GM23338 (cell line): ENCODE results near the gene SLC6A12. TPM values are rescaled to one million over a fixed set of nuclear protein-coding genes. Genes with fewer than 3 reads are reported as not detected.

Experiments
- ATAC-seq: fragments of 200-7000 bp; cut with Tn5 transposase; 3 replicates; pipeline ENCODE4 v1.9.1; 2020
- DNase-seq: peaks from one replicate; pipeline ENCODE4 v3.0.0-alpha.2; 2015; ENCODE audit warnings: low spot score
- H2AFZ ChIP-seq: fragments of 200-600 bp; sonication (generic); 2 replicates; pipeline ENCODE4 v1.8.0; 2016; ENCODE audit warnings: antibody characterized with exemption, mild to moderate bottlenecking, moderate library complexity
- H3F3A ChIP-seq: fragments of 200-600 bp; sonication (generic); replicated peaks from 2 replicates; pipeline ENCODE4 v1.8.0; 2017; ENCODE audit warnings: antibody characterized with exemption, mixed run types, low read depth
- H3K27ac ChIP-seq: fragments of 200-600 bp; sonication (generic); 2 replicates; pipeline ENCODE4 v1.6.1; 2016; ENCODE audit warnings: low read depth
- H3K27me3 ChIP-seq: fragments of 200-600 bp; sonication (generic); 2 replicates; pipeline ENCODE4 v1.8.0; 2016; ENCODE audit warnings: mild to moderate bottlenecking, mixed run types, moderate library complexity; ENCODE audit not compliant: insufficient read depth
- H3K36me3 ChIP-seq: fragments of 200-600 bp; sonication (generic); 2 replicates; pipeline ENCODE4 v1.8.0; 2016; ENCODE audit warnings: mild to moderate bottlenecking; ENCODE audit not compliant: insufficient read depth
- H3K4me1 ChIP-seq: fragments of 200-600 bp; sonication (generic); 2 replicates; pipeline ENCODE4 v1.8.0; 2016; ENCODE audit warnings: mild to moderate bottlenecking, moderate library complexity; ENCODE audit not compliant: insufficient read depth
- H3K4me2 ChIP-seq: fragments of 200-600 bp; sonication (generic); 2 replicates; pipeline ENCODE4 v1.7.1; 2017; ENCODE audit warnings: mixed run types
- H3K4me3 ChIP-seq: fragments of 200-600 bp; sonication (generic); 2 replicates; pipeline ENCODE4 v1.6.1; 2016; ENCODE audit warnings: mixed run types
- H3K79me2 ChIP-seq: fragments of 200-600 bp; sonication (generic); replicated peaks from 2 replicates; pipeline ENCODE4 v1.8.0; 2017; ENCODE audit warnings: mild to moderate bottlenecking; ENCODE audit not compliant: insufficient read depth
- H3K9me2 ChIP-seq: fragments of 200-600 bp; sonication (generic); 2 replicates; pipeline ENCODE4 v1.8.0; 2017; ENCODE audit not compliant: insufficient read depth
- H4K20me1 ChIP-seq: fragments of 200-600 bp; sonication (generic); replicated peaks from 2 replicates; pipeline ENCODE4 v1.8.0; 2017; ENCODE audit warnings: mild to moderate bottlenecking; ENCODE audit not compliant: insufficient read depth
- H3K27ac Mint-ChIP-seq: 2 replicates; pipeline ENCODE4 v1.8.0; 2020; ENCODE audit warnings: inconsistent platforms, mild to moderate bottlenecking, moderate library complexity, mixed read lengths
- H3K27me3 Mint-ChIP-seq: 3 replicates; pipeline ENCODE4 v1.8.0; 2022; ENCODE audit warnings: low read depth, mild to moderate bottlenecking, moderate library complexity, mixed read lengths, inconsistent platforms; ENCODE audit not compliant: insufficient read depth, poor library complexity
- H3K36me3 Mint-ChIP-seq: 3 replicates; pipeline ENCODE4 v1.8.0; 2021; ENCODE audit warnings: low read depth, mild to moderate bottlenecking, inconsistent platforms, moderate library complexity, mixed read lengths
- H3K4me1 Mint-ChIP-seq: 3 replicates; pipeline ENCODE4 v1.8.0; 2020; ENCODE audit warnings: mild to moderate bottlenecking, inconsistent platforms, mixed read lengths
- H3K4me3 Mint-ChIP-seq: 3 replicates; pipeline ENCODE4 v1.8.0; 2021; ENCODE audit warnings: moderate library complexity, mild to moderate bottlenecking, inconsistent platforms, mixed read lengths
- H3K9me3 Mint-ChIP-seq: 3 replicates; pipeline ENCODE4 v1.8.0; 2020; ENCODE audit warnings: moderate library complexity, mild to moderate bottlenecking, inconsistent platforms, mixed read lengths
- CREB1 ChIP-seq: fragments of 250-450 bp; sonication (Bioruptor Pico); IDR thresholded peaks from 2 replicates; pipeline ENCODE4 v1.5.0; 2020; ENCODE audit warnings: low read depth, mild to moderate bottlenecking, moderate library complexity
- CTCF ChIP-seq, 2 experiments: fragments of 200-600 bp in 1 of 2; sonication (generic) in 1 of 2; conservative IDR thresholded peaks; 2 replicates each; pipeline versions ENCODE4 v1.5.1 to v1.6.1; 2016 to 2017; ENCODE audit warnings: antibody characterized with exemption in 2 of 2, low read depth in 2 of 2, mild to moderate bottlenecking in 2 of 2, moderate library complexity in 1 of 2
- ETS1 ChIP-seq: IDR thresholded peaks from 2 replicates; pipeline ENCODE4 v1.6.1; 2016; ENCODE audit warnings: antibody characterized with exemption
- EZH2 ChIP-seq: fragments of 200-600 bp; sonication (generic); IDR thresholded peaks from one replicate; pipeline ENCODE4 v1.8.0; 2017; ENCODE audit warnings: antibody characterized with exemption, mild to moderate bottlenecking, low read depth; ENCODE audit not compliant: unreplicated experiment
- EZH2phosphoT487 ChIP-seq: fragments of 200-600 bp; sonication (generic); IDR thresholded peaks from one replicate; pipeline ENCODE4 v1.8.1; 2018; ENCODE audit warnings: antibody characterized with exemption; ENCODE audit not compliant: unreplicated experiment
- POLR2AphosphoS5 ChIP-seq: IDR thresholded peaks from 2 replicates; pipeline ENCODE4 v1.6.1; 2016; ENCODE audit warnings: antibody characterized with exemption, low read depth
- ZNF462 ChIP-seq: fragments of 250-450 bp; sonication (Bioruptor Pico); IDR thresholded peaks from 2 replicates; pipeline ENCODE4 v1.5.0; 2020; ENCODE audit warnings: mild to moderate bottlenecking, moderate library complexity
- polyA plus RNA-seq: library from polyadenylated mRNA; unstranded; fragments of >200 nt; fragmentation: Nextera tagmentation; extraction: Ambion mirVana; gene quantifications from 2 replicates; pipeline ENCODE4 v1.2.1, GENCODE V29; 2016
- total RNA-seq: library from RNA; depleted of rRNA; stranded (reverse); fragments of >200 nt; shearing (Covaris generic); gene quantifications from 2 replicates; pipeline ENCODE4 v1.2.3, GENCODE V29; 2014

The SLC6A12 gene
- total and polyA plus RNA-seq, 2 experiments from 2014 or later = 0.56 TPM; not detected in 1

GRCh38 chr12:145369-145960, 68.5 kb downstream of the SLC6A12 start:
- TF ChIP-seq CREB1 (CRISPR knock-in tag) = no peak
- no peak for TF ChIP-seq POLR2AphosphoS5
- no peak for TF ChIP-seq EZH2
- TF ChIP-seq CTCF (conservative IDR thresholded peaks at IDR 0.05; ENCODE audit: low read depth in 2 of 2) = no peak
- no peak for TF ChIP-seq ZNF462 (CRISPR knock-in tag)
- no peak for TF ChIP-seq EZH2phosphoT487
- no peak for TF ChIP-seq ETS1
- ATAC-seq (no peak), DNase-seq (no peak)

More at GRCh38 chr12:145369-145960, 68.5 kb downstream of the SLC6A12 start:
- Mint-ChIP-seq H3K27me3 (peaks cover 22% of the 10 kb centered on the region), H3K4me1 (peaks cover 68% of the 10 kb centered on the region), H3K9me3 (no peaks in the 10 kb centered on the region), H3K27ac (no peak overlapping the region), H3K4me3 (no peak overlapping the region), H3K36me3 (no peaks in the 10 kb centered on the region)
- Histone ChIP-seq H3K9me2 (no peaks in the 10 kb centered on the region), H3K4me3 (no peak overlapping the region), H3K27me3 (peaks cover 5% of the 10 kb centered on the region; the same call in 1 of the 2 replicates), H4K20me1 (no peaks in the 10 kb centered on the region), H3K27ac (no peak overlapping the region), H3K79me2 (no peaks in the 10 kb centered on the region), H3F3A (0 out of 2 replicates have a peak, but pooled peaks cover 4% of the 10 kb centered on the region), H2AFZ (no peak overlapping the region), H3K4me2 (no peak overlapping the region), H3K4me1 (peaks cover 27% of the 10 kb centered on the region), H3K36me3 (no peaks in the 10 kb centered on the region)
